SIG-M5 (cell line): Measurements from ENCODE around the gene DNAH10.
"Not testable (repeated sequence)": the region's sequence is repeated elsewhere in the genome, so short reads cannot be mapped to it uniquely, and the experiment has no call there.

Source experiments
- DNase-seq: peaks from one replicate; lab custom pipeline; 2025; lab: John Stamatoyannopoulos, UW

Gene DNAH10

DNA sequence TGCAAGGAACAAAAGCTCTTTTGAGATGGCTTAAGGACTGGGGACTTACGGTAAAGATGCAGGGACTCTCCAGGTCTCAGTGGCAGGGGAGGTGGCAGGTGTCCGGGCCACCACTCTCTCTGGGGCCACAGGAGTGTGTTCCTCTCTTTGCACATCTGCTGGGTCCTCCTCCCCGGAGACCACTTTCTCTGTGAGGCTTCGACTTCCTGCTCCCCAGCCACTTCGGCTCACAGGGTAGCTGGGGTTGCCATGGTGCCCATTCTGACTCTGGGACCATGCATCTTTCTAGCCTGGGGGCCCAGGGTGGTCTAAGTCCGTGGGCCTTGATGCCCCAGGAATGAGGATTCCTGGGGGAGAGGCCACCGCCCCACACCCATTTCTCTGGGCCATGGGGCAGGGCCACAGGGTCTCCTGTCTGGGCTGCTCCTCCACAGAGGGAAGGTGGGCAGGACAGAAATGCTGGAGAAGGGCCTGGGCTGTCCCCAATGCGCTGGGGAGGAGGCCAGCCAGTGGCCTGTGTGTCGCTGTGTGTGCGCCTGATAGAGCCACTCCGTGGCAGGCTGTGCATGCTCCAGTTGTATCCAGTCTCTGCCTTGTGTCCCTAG, 172.0 kb downstream of the DNAH10 start:
- no peak for DNase-seq

- no peak for DNase-seq
These were observed 172.7 kb downstream of the DNAH10 start for GRCh38 chr12:123934829-123935228.

DNA sequence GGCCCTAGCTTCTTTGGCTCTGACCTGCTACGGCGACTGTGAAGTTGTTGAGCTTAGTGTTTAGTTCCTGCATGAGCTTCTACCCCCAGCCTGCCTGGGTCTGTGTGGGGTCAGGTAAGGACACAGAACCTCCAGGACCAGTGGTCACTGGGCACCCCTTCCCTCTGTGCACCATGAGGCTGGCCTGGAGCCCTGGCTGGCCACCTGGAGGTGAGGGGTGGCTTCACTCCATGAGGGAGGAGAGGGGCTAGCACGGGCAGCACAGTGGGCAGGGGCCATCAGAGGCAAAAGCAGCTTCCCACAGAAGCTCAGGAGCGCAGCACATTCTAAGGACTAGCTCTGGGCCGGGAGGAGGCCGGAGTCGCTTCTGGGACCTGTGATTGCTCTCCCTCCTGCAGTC, 173.9 kb downstream of the DNAH10 start:
- no peak for DNase-seq

DNA sequence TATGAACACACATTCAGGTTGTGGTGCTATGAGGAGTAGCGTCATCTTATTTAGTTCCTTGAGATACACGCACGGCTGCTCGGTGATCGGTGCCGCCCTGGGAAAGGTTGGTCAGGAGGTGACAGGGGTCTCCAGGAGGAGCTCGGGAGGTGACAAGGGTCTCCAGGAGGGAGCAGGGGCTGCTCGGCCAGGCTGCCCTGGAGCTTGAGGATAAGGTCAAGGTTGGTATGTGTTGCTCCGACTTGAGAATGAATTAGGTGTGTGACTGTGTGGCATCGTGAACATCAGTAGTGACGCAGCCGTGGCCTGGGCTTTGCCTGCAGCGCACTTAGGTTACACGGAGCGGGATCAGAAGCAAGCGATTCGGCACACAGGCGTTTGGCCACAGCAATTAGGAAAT, 174.4 kb downstream of the DNAH10 start:
- no peak for DNase-seq

DNA sequence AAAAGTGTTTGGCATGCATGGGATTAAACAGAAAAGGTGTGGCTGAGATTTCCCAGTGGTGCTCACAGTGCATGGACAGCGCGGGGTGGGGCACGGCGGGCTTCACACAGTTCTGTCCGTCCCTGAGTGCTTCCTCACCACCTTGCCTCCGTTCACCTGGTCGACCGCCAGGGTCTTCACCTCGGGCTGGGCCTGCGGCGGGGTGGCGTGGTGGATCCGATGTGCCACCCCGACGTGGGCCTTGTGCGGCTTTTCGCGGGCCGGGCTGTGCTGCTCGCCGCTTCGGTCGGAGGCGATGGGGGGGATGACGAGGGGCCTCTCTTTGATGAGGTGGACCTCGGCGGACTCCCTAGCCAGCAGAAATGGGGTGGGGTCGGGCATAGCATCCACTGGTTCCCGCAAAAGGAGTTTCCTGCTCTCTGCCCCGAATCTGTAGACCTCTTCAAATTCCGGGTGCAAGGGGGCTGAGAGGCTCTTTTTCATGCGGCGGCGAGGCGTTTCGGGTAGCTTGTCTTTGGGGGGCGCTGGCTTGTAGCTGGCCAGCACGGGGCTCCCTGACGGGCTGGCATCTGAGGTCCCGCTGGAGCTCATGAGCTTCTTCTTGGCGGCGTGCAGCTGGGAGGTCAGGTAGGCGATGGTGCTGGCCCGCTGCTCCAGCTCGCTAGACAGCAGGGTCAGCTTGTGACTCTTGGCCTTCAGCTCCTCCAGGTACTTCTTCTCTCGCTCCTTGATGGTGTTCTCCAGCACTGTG, 175.0 kb downstream of the DNAH10 start:
- DNase-seq, result no peak

DNA sequence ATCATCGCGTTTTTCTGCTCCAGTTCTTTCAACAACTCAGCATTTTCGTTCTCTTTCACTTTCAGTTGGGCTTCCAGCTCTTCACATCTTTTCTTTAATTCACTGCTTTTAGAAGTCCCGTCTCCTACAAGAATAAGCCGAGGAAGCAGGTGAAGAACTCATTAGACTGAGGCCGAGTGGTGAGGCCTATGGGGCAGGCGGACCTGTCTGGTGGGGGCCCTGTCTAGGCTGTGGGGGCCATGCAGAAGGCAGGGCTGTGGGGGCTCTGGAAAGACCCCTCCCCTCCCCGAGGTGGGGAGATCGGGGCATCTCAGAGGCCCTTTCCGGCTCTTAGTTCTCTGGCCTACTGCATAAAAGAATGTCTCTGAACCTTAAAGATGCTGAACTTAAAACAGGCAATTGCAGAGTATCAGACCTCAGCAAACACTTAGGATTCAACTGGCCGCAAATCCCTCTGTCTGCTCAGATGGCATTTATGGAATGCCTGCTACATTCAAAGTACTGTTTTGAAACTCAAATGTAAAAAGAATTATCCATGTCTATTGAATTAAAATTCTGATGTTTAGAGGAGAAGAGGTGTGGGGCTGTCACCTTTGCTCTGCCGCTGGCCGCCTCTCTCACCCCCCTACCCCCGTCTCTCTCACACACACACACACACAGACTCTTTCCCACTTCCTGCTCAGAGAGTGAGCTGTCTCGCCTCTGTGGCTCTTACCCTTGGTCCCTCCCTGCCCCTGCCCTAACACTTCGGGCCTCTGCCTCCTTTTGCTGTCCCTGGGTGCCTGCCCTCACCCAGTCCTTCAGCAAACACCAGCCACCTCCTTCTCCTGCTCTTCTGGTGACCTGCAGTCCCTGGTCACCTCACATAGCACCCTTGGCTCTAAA, 175.8 kb downstream of the DNAH10 start:
- no peak for DNase-seq

GRCh38 chr12:123938679-123939480, 176.8 kb downstream of the DNAH10 start:
- no peak for DNase-seq

GRCh38 chr12:123939716-123940626, 177.9 kb downstream of the DNAH10 start:
- DNase-seq, result no peak

DNA sequence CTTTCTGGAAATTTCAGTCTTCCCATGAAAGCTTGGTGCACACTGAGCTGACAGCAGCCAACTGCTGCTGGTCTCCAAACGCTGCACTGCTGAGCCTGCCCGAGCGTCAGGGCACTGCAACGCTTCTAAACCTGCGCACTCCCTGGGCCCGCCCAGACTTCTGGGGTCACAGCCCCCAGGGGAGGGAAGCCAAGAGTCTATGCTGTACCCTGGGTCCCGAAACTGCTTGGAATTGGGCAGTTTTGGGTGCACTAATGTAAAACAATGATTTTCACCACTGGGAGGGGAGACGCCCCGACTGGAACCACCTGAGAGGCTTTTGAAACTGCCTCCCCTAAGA, 178.5 kb downstream of the DNAH10 start:
- no peak for DNase-seq

DNA sequence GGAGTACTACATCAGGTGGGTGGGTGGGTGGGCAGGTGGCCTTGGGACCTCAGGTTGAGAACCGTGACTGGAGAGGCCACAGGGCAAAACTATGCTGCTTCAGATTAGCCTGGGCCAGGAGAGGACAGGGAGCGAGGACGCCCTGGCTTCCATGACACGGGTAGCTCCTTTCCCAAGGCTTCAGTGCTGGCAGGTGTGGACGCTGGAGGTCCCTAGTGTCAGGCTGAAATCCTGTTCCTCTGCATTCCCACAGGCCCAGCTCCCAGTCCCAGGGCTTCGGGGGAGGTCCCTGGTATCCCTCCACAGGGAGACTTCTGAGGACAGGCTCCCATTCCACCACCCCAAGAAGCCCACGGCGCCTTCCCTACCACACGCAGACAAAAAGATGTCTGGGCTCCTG, 178.9 kb downstream of the DNAH10 start:
- no peak for DNase-seq

DNA sequence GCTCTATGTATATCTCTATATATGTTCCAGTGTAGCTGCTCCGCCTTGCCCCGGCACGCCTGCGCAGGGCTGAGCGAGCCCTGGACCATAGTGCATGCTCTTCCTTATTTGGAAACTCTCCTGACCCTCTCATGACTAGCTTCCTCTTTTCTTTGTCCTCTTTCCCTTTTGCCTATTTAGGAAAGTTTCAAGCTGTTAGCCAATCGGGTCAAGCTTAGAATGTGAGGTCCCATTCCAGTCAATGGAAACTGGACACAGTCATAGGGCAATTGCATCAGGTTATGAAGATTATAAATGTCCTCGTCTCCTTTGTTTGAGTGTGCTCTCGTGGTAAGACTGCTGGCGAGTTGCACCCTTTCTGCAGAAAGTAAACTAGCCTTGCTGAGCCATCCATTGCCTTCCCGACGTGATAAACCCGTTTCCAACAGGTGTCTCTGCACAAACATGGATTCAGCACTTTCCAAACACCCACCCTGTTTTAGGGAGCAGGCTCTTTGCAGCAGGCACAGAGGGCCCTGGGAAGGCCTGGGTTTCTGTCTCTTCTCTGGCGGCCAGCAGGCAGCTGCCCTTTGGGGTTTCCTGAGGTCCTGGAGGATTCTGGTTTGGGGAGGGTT, 179.6 kb downstream of the DNAH10 start:
- DNase-seq, result no peak

DNA sequence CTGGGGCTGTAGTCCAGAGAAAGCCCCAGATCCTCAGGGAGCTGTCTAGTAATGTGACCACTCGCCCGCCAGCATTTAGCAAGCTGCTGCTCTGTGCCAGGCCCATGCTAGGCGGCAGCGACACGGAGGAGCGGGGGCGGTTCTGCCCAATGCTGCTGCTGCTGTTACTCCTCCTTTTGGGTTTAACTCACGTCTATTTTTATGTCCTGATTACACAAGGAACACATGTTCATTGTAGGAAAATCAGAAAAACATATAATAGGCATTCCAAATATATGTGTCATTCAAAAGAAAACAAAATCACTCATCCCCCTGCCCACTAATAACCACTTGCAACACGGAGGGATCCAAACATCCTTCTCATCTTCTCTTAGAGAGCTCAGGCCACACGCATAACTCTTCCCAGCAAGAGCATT, 180.1 kb downstream of the DNAH10 start:
- no peak for DNase-seq

DNA sequence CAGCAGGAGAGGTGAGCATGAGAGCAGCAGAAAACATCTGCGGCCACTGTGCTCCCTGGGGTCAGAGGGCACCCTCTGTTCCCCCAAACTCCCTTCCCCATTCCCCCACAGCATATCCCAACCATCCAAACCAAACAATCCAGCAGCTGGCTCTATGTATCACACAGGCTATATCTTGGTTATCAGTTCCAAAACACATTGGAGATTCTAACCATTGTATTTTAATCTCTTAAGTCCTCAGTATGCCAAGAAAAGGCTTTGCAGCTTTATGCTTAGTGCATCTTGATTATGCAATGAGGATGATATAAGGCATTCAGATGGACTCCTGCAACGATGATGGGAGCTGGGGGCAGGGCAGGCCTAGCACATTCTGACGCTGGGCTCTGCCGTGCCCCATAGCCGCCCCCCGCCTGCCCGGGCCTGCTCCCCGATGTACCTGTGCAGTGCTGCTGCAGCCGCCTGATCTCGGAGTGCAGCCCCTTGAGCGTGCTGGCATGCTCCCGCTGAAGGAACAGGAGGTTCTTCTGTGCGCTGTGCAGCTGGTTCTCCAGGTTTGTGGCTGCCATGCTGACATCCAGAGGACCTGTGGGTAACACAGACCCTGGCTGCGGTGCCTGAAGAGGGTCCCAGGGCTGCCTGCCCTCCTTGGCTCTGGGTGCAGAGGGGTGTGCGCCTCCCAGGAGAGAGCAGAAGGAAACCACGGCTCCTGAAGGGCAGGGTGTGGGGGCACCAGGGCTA, 181.0 kb downstream of the DNAH10 start:
- no peak for DNase-seq

DNA sequence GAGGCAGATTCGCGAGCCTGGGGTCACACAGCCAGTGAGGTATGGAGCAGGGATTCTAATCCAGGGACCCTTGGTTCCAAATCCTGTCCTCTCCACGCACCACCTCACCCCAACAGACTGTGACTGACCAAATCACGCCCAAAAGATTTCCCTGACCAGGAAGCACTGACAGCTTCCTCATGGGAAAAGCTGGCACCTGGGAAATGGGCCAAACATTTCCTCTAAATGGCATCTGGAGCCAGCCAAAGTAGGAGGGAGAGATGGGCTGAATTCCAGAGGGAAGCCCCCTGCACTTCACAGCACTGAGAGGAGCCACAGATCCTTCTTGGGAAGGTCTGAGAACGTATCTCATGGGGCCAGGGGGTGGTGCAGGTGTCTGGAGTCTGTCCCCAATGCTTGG, 181.7 kb downstream of the DNAH10 start:
- DNase-seq, result no peak

- DNase-seq, result no peak
These were observed 182.6 kb downstream of the DNAH10 start for GRCh38 chr12:123944696-123945095.

DNA sequence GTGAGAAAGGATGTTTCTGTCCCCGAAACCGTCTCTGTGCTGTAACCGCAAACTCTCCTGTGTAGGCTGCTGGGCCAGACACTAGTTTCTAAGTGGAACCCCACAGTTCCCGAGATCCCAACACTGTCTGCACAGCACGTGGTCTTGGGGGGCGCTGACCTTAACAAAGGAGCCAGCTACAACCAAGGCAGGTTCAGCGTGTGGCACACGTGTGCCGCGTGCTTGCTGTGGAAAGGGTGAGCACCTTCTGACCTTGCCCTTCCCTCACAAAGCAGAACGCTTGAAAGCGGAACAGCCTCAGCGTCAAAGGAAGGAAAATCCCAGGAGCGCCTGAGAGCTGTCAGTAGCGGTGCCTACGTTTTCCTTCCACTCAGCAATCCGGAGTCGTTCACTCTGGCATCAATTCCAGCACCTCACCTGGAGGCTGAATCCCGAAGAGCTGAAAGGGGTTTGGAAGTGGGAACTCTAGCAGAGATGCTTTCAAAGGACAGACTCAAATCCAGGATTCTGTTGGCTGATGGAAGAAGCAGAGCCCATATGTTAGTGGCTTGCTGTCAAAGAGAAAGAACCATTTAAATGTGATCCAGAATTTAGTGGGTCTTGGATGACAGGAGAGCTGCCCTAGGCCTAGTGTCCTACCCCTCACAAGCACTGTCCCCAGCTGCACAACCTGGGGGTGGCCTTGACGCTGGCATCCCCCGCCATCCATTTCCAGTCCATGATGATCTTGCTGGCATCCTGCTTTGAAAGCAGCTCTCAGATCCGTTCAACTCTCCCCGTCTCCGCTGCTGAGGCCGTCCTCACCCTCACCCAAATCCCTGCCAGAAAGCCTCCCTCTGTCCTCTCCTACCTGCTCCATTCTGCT, 183.4 kb downstream of the DNAH10 start:
- DNase-seq, result no peak

DNA sequence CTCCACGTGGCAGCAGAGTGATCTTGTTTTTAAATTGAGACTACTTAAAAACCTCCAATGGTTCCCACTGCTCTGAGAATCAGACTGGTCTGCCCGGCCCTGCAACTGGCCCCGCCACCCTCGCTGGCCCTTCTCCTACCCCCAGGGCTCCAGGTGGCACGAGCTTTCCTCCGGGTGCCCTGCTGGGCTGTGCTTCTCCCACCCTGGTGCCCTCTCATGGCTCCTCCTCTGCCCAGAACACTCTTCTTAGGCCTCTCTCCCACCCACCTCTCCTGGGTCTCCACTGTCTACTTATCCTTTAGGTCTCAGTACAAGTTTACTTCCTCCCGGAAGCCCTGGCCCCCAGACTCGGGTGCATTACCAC, 184.0 kb downstream of the DNAH10 start:
- DNase-seq, result no peak

- DNase-seq, result not testable (repeated sequence)
These were observed 184.7 kb downstream of the DNAH10 start for GRCh38 chr12:123946516-123947505.
